ENCODE data around the gene PER1.

- TF ChIP-seq CTCF (IDR thresholded peaks at IDR 0.05), result peak in 1 of 7 experiments; percentile 4
- TF ChIP-seq POLR2A (IDR thresholded peaks at IDR 0.05), result peak in 1 of 3 donors; percentile 98
These were observed at the start of gene PER1 for GRCh38 chr17:8152112-8152775.

Data from body of pancreas (tissue), 4 donors.